GM21529 (cell line): Measurements from ENCODE around the gene NPY.
"Not testable (repeated sequence)": the region's sequence is repeated elsewhere in the genome, so short reads cannot be mapped to it uniquely, and the experiment has no call there.

Experiments used
- ATAC-seq: cut with Tn5 transposase; IDR thresholded peaks from one replicate; pipeline ENCODE4 v1.9.1; 2021; ENCODE audit not compliant: unreplicated experiment

Gene NPY

GRCh38 chr7:24283897-24284698 is at the start of gene NPY:
Gene NPY (plus strand): TSS chr7:24284190. CDS start chr7:24285241, 1,051 bp downstream.
- no peak for ATAC-seq

- ATAC-seq = no peak
Observed at GRCh38 chr7:24239260-24239659, 44.7 kb upstream of the NPY start.

GRCh38 chr7:24241206-24241605 is 42.8 kb upstream of the NPY start:
- ATAC-seq = no peak

DNA sequence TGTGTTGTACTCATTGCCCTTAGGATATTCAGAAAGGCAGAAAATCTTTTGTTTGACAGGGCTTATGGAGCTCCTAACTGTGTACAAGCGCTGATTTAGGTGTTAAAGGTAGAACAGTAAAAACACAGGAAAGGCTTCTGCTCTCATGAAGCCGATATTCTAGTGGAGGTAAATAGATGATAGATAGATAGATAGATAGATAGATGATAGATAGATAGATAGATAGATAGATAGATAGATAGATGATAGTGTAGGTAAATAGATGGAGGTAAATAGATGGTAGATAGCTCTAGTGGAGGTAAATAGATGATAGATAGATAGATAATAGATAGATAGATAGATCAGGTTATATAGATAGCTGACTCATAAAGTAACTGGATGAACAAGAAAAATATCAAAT is 39.4 kb upstream of the NPY start:
- no peak for ATAC-seq

DNA sequence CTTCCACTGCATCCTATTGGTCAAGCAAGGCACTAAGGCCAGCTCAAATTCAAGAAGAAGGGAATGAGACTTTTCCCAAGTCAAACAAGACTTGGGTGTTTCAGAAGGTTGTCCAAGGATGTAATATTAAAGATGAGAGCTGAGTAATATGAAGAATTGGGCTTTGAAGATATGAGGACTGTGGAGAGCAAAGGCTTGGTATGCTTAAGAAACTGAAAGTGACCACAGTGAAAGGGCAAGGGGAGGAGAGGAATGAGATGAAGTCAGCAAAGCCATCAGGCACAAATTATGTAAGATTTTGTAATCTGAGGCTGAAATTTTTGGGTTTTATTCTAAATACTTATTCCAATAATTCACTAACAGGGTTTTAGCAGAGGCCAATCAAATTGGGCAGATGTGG is 38.6 kb upstream of the NPY start:
- ATAC-seq = peak; percentile 87

DNA sequence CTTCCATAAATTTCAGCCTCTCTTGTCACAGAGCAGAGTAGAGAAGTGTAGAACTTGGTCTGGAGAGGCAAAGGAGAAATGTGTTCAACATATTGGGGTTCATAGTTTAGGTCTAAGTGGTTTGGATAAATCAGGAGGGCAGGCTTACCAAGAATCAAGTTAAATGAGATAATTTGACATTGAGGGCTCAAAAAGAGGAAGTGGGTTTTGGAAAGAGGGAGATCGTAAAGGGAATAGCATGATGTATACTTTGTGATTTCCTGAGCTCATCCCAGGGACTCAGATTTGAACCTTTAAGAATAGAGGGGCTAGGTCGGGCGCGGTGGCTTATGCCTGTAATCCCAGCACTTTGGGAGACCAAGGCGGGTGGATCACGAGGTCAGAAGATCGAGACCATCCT is 34.7 kb upstream of the NPY start:
- no peak for ATAC-seq

- ATAC-seq = no peak
Observed at GRCh38 chr7:24251568-24251967, 32.4 kb upstream of the NPY start.

DNA sequence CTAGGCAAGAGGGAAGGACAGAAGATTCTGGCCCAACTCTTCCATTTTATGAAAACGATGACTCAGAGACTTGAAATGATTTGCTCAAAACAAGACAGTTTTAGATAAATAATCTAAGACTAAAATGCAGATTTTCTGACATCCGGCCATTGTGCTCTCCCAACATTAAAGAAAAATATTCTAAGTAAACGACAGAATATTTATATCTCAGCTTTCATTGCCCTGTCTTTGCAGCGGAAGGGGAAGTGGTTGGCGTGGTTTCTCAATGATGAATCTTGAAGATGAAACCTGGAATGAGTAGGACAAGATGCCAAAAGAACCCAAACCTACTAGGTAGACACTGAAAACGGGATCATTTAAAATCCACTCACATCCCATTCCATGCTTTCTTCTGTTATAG is 28.9 kb upstream of the NPY start:
- no peak for ATAC-seq

DNA sequence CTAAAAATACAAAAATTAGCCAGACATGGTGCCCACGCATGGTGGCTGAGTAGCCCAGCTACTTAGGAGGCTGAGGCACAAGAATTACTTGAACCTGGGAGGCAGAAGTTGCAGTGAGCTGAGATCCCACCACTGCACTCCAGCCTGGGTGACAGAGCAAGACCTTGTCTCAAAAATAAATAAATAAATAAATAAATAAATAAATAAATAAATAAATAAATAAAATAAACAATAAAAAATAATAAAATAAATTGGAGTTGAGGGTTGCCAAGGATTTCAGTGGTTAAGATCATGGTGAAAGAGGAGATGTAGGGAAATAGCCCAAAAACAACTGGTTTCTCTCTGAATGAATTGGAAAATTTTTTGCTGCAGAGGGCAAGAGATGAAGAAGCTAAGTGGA is 25.7 kb upstream of the NPY start:
- not testable (repeated sequence) for ATAC-seq

- ATAC-seq = no peak
Observed at GRCh38 chr7:24271938-24272337, 12.1 kb upstream of the NPY start.

GRCh38 chr7:24279512-24279911 is 4.5 kb upstream of the NPY start:
- ATAC-seq = no peak

GRCh38 chr7:24283554-24283896 is 465 bp upstream of the NPY start:
- no peak for ATAC-seq

DNA sequence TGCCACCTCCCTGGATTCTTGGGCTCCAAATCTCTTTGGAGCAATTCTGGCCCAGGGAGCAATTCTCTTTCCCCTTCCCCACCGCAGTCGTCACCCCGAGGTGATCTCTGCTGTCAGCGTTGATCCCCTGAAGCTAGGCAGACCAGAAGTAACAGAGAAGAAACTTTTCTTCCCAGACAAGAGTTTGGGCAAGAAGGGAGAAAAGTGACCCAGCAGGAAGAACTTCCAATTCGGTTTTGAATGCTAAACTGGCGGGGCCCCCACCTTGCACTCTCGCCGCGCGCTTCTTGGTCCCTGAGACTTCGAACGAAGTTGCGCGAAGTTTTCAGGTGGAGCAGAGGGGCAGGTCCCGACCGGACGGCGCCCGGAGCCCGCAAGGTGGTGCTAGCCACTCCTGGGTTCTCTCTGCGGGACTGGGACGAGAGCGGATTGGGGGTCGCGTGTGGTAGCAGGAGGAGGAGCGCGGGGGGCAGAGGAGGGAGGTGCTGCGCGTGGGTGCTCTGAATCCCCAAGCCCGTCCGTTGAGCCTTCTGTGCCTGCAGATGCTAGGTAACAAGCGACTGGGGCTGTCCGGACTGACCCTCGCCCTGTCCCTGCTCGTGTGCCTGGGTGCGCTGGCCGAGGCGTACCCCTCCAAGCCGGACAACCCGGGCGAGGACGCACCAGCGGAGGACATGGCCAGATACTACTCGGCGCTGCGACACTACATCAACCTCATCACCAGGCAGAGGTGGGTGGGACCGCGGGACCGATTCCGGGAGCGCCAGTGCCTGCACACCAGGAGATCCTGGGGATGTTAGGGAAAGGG is 913 bp downstream of the NPY start:
- ATAC-seq = no peak

DNA sequence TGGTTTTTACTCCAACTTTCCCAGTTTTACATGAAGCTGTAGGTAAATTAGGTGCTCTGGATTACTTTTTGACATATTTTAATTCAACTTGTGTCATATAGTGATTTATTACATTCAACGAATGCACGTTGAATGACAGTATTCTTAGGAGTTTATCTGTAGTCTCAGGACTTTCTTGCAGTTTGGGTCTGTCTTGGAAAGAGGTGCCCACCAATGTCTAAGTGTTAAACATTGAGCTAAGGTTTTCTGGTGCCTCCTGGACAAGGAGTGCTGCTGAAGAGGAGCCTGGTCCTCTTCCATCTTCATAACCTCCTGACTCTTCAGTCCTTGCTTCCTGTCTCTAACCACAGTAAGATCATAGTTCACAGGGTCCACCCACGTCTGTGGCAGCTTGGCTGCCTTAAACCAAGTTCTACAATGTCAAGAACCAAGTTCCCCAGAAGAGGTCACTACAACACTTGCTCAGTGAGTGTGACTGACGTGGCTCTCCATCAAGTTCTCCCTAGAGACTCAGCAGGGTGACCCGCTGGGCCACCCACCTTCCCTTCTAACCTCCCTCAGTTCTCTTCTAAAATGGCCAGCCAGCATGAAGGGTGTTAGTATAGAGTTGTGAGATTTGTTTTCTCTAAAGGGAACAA is 6.1 kb downstream of the NPY start:
- peak; percentile 99 for ATAC-seq

DNA sequence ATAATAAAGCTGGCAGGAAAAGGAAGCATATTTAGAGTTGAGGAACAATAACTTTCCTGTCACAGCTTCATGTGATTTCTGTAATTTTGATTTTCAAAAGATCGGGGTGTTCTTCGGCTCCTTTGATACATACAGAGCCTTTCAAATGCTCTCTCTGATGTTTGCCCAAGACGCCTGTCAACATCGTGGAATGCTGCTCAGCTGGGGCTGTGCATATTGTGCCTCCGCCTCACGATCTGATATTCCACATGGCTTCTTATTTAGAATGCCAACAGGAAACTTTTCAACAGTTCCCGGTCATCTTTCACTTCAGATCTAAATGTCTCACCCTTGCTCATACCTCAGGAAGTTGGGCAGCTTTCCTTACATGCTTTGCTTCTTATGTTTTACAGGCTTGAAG is 7.3 kb downstream of the NPY start:
- ATAC-seq = no peak

- ATAC-seq = no peak
Observed at GRCh38 chr7:24297362-24297761, 13.4 kb downstream of the NPY start.

- ATAC-seq = no peak
Observed at GRCh38 chr7:24298696-24299095, 14.7 kb downstream of the NPY start.

DNA sequence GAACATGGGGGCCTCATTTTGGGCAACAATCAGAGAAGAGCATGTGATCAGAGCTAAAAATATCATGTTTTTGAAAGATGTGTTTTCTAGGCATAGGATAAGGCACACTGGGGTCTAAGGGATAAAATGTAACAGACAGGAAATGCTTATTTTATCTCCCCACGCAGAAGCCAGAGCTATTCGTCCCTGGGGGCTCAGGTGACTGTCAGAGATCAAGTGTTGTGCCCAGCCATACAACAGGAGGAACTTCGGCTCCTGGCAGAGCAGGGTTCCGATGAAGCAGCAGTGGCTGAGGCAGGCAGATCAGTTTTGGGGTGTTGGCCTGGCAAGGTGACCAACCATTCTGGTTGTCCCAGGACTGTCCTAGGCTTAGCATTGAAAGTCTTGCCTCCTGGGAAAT is 15.2 kb downstream of the NPY start:
- no peak for ATAC-seq

DNA sequence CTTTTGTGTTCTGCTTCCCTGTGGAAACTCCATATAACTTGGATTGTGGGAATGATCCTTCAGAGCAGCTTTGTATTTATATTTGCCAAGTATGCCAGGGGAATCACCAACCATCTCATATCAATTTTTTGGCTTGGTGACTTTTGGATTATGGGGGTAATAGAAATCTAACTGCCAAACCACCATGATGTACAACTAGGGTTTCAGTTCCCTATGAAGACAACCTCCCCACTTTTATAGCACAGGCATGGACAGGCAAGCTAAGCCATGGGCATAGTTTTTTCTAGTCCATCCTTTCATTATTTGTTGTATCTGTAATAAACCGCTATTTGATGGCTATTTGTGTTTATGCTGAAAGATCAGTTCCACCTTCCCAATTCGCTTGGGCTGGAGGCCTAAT is 17.7 kb downstream of the NPY start:
- no peak for ATAC-seq

GRCh38 chr7:24304494-24305095 is 20.6 kb downstream of the NPY start:
- no peak for ATAC-seq

DNA sequence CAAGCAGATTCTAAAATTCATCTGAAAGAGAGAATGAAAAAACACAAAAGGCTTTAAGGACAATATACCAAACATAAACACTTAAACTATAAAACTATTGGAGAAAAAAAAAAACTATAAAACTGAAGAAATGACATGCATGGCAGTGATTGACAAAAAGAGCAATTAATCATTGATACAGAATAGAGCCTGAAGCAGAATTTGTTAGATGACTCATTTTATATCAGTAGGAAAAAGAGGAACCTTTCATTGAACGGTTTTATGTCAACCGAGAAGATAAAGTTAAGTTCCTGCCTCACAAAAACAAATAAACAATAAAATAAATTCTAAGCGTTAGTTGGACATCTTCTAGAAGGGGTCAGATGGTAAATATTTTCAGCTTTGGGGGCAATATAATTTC is 23.3 kb downstream of the NPY start:
- ATAC-seq = no peak

DNA sequence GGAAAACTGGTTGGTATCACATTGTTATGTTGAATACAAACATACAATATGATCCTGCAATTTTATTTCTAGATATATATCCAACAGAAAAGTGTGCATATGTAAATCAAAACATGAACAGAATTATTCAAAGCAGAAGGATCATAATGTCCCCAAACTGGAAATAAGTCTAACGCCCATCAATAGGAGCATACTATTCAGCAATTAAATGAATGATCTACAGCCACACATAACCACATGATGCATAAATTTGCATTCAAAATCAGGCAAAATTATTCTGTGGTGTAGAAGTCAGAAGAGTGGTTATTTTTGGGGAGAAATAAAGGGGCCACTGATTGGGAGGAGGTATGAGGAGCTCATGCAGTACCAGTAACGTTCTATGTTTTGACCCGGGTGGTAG is 28.6 kb downstream of the NPY start:
- ATAC-seq = no peak
